GM20000 (cell line): Measurements from ENCODE around the gene CCNF.

Experiments
- DNase-seq: peaks from one replicate; pipeline ENCODE4 v3.0.0; 2012; ENCODE audit warnings: low spot score
- TF ChIP-seq, protein P1 (sequence below): IDR thresholded peaks from 2 replicates; pipeline ENCODE4 v1.5.1; 2012; ENCODE audit warnings: mild to moderate bottlenecking, control low read depth; ENCODE audit errors: extremely low read depth, missing control alignments

Gene CCNF

DNA sequence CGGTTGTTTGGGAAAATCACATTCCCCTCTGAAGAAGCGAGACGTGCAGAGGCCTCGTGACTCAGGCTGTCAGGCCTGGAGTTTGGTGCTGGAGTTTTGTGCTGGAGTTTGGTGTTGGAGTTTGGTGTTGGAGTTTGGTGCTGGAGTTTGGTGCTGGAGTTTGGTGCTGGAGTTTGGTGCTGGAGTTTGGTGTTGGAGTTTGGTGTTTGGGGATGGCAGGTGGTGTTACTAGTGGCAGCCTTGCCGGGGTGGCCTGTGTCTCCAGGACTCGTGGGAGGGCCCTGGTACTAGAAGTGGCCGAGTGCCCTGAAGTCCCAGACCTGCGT is 58.2 kb downstream of the CCNF start:
- DNase-seq: no peak

DNA sequence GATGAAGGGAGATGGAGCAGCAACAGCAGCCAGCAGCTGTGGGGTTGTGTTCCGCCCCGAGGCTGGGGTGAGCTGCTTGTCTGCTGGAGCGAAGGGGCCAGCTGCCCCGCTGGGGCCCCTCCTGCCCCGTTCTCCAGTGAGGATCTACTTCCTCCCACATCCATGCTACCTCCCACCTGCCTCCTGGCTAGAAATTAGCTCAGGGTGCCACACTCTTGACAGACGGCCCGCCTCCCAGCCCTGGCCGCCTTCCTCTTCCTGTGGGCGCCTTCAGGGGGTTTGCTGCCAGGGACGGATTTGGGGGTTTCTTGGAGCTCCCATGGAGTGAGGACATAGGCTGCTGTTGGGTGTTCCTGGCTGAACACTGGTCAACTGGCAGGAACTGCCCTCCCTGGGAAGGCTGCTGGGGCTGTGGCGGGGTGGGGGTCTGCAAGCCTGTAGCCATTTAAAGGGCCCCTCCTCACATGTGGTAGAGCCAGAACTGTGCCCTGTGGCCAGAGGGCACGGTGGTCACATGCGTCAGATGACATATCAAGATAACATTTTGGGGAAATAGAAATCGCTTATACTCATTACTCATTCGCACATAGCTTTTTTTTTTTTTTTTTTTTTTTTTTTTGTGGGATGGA is 58.8 kb downstream of the CCNF start:
- TF ChIP-seq, protein P1, sequence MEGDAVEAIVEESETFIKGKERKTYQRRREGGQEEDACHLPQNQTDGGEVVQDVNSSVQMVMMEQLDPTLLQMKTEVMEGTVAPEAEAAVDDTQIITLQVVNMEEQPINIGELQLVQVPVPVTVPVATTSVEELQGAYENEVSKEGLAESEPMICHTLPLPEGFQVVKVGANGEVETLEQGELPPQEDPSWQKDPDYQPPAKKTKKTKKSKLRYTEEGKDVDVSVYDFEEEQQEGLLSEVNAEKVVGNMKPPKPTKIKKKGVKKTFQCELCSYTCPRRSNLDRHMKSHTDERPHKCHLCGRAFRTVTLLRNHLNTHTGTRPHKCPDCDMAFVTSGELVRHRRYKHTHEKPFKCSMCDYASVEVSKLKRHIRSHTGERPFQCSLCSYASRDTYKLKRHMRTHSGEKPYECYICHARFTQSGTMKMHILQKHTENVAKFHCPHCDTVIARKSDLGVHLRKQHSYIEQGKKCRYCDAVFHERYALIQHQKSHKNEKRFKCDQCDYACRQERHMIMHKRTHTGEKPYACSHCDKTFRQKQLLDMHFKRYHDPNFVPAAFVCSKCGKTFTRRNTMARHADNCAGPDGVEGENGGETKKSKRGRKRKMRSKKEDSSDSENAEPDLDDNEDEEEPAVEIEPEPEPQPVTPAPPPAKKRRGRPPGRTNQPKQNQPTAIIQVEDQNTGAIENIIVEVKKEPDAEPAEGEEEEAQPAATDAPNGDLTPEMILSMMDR: no peak
- no peak for DNase-seq

More for the DNA sequence above, 58.2 kb downstream of the CCNF start:
- TF ChIP-seq, protein P1: no peak

DNA sequence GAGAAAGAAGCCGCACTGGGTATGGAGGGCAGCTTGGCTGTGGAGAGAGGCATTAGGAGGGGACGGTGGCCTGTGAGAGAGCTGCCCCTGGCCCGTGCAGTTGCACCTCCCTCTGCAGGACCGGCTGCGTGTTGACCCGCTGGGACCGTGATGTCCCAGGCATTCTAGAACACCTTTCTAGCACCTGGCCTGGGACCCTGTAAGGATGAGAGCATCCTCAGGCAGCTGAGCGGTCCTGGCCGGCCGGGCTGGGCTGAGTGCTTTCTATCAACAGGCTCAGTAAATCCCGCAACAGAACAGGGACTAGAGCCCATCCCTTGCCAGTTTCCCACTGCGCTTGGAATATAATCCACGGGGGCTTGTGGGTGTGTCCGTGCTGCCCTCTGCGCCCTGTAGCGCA is 60.3 kb downstream of the CCNF start:
- TF ChIP-seq, protein P1: no peak
- DNase-seq: no peak

DNA sequence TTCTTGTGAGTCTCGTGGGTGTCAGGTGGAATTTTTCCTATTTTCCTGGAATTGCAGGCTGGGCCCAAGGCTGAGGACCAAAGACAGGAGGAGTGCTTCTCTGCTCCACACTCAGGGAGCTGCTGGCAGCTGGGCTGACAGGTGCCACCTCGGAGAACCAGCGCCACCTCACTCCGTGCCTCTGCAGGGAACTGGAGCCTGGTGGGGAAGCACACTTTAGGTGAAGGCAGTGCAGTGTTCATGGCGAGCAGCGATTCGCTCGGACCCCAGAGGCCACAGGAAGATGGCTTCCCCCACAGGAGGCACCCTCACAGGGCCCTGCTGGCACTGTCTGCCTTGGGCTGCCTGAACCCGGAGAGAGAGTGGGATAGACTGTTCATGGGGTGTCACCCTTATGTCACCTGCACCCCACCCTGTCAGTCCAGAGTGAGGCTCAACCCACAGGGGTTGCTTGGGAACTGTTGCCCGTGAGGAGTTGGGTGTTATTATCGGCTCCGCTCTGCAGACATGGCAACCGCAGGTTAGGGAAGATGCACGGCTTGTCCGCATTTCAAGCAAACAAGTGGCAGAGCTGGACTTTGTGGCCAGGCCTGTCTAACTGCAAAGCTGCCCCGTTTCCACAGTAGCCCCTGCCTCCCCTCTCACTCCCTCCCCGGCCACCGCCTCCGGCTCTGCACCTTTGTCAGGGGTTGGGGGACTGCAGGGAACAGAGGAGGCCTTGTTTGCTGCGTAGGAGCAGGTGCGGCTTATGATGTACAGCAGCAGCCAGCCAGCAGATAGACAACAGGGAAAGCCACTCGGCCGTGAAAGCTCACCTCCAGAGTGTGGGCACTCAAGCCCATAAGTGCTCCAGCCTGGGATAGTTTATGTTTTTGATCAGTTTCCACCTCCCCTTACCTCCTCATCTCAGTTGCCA is 61.2 kb downstream of the CCNF start:
- TF ChIP-seq, protein P1: no peak

DNA sequence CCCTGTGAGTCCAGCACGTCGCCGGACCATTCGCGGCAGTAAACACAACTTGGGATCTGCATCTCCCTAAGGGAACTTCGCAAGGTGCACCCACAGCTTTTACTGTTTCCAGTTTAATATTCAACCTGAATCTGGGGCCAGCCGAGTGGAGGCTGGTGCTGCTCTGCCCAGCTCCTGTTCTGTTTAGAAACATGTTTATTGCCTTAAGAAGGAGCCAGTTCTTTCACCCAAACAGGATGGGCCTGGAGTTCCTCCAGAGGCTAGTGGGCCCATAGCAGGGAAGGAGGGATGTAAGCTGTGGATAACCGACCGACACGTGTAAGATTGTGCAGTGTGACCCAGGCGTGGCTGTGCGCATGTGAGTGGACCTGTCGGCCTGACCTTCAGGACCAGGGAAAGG is 63.0 kb downstream of the CCNF start:
- no peak for DNase-seq
- TF ChIP-seq, protein P1: no peak

More for the DNA sequence above, 61.2 kb downstream of the CCNF start:
- DNase-seq: no peak

DNA sequence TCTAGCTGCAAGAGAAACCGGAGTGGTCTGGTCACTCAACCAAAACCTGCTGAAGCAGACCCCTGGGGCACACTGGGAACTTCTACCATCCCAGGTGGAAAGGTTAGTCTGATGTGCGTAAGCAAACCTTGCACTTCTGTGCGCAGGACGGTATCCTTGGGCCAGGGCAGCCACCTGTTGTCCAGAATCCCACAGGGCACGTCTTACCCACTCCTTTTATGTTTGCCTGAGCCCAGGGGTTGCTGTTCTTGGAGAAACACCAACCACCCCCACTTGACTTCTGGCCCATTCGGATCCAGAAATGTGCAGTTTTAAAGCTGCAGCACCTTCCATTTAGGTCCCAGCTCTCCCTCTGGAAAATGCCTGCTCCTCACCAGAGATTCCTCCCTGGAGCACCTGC is 64.4 kb downstream of the CCNF start:
- TF ChIP-seq, protein P1: no peak
- no peak for DNase-seq

DNA sequence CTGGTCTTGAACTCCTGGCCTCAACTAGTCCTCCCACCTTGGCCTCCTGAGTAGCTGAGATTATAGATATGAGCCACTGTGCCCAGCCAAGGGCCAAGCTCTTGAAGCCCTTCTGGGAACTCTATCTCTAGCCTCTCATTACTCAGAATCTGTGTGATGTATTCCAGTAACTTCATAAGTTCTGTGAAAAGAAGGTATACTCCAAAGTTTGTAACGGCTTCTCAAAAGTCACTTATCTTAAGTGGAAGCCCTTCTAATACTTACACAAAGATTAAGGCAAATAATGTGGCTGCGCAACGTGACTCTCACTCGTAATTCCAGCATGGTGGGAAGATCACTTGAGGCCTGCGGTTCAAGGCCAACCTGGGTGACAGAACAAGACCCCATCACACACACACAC is 65.4 kb downstream of the CCNF start:
- DNase-seq: no peak
- TF ChIP-seq, protein P1: no peak
